K562 (cell line): ENCODE data around the gene POU2F3. TPM values are rescaled to one million over a fixed set of nuclear protein-coding genes. Genes with fewer than 3 reads are reported as not detected.

Source experiments
- ATAC-seq: fragments of 200-7000 bp; cut with Tn5 transposase; 3 replicates; pipeline ENCODE4 v1.9.1; 2020; ENCODE audit warnings: moderate library complexity
- BruUV-seq: library from RNA; stranded (reverse); fragments of 400-500 nt; replicated peaks from 2 replicates; lab custom pipeline; 2021; lab: Mats Ljungman, UMichigan
- CTCF ChIA-PET: fragments of 300-600 bp; formaldehyde crosslinking; extraction: SDS; loops from one replicate; lab custom pipeline; 2021; ENCODE audit warnings: low intra/inter-chr PET ratio; lab: Yijun Ruan, JAX
- POLR2A ChIA-PET: fragments of 300-600, 350-650 bp; sonication (Branson Sonifier 250); formaldehyde crosslinking; extraction: SDS; loops from one replicate; lab custom pipeline; 2021; ENCODE audit warnings: antibody characterized with exemption, inconsistent platforms; lab: Yijun Ruan, JAX
- DNase-seq, 4 experiments: peaks; one replicate each; pipeline versions ENCODE4 v3.0.0 to v3.0.0-alpha.2; 2011 to 2018; ENCODE audit warnings: low spot score in 3 of 4, mixed read lengths in 3 of 4; ENCODE audit errors: extremely low read depth in 1 of 4
- FAIRE-seq: peaks from 2 replicates; lab custom pipeline; 2011; peaks lifted over from hg19 to GRCh38; lab: Jason Lieb, UNC
- H2AFZ ChIP-seq: 2 replicates; pipeline ENCODE4 v1.6.0; 2011; ENCODE audit warnings: low read depth, low read length, control low read depth, inconsistent platforms
- H3K27ac ChIP-seq: fragments of 200-600 bp; 3 replicates; pipeline ENCODE4 v1.8.0; 2011; ENCODE audit warnings: low read depth, mild to moderate bottlenecking, control low read depth, inconsistent platforms, low read length, moderate library complexity, mixed read lengths; ENCODE audit errors: extremely low read depth
- H3K27me3 ChIP-seq, 2 experiments: fragments of 300-600 bp in 1 of 2; 2 replicates in 1 of 2; 3 replicates in 1 of 2; pipeline versions ENCODE4 v1.6.0 to v1.8.0; 2011; ENCODE audit warnings: inconsistent platforms in 2 of 2, low read length in 2 of 2, mild to moderate bottlenecking in 1 of 2, mixed read lengths in 1 of 2, moderate library complexity in 1 of 2; ENCODE audit not compliant: control insufficient read depth in 2 of 2, insufficient read depth in 2 of 2
- H3K36me3 ChIP-seq: fragments of 300-600 bp; 3 replicates; pipeline ENCODE4 v1.8.0; 2011; ENCODE audit warnings: mild to moderate bottlenecking, low read length, inconsistent platforms; ENCODE audit not compliant: control insufficient read depth, insufficient read depth
- H3K4me1 ChIP-seq, 2 experiments: fragments of 200-600 bp in 1 of 2; replicated peaks in 1 of 2; 2 replicates in 1 of 2; 3 replicates in 1 of 2; pipeline versions ENCODE4 v1.5.1 to v1.8.0; 2011; ENCODE audit warnings: inconsistent platforms in 2 of 2, low read length in 2 of 2, mild to moderate bottlenecking in 1 of 2, mixed read lengths in 1 of 2, moderate library complexity in 1 of 2; ENCODE audit not compliant: control insufficient read depth in 2 of 2, insufficient read depth in 2 of 2
- H3K4me2 ChIP-seq: 2 replicates; pipeline ENCODE4 v1.6.1; 2011; ENCODE audit warnings: low read length, control low read depth, inconsistent platforms, mixed read lengths; ENCODE audit not compliant: insufficient read depth
- H3K4me3 ChIP-seq: fragments of 200-600 bp; sonication (generic), shearing (Covaris generic); 2 replicates; pipeline ENCODE4 v1.5.1; 2016; ENCODE audit warnings: control low read depth, inconsistent platforms
- H3K79me2 ChIP-seq: fragments of 200-600 bp; 3 replicates; pipeline ENCODE4 v1.8.0; 2011; ENCODE audit warnings: low read length, inconsistent platforms; ENCODE audit not compliant: control insufficient read depth, insufficient read depth
- H3K9ac ChIP-seq, 2 experiments: 2 replicates each; pipeline versions ENCODE4 v1.6.0 to v1.6.1; 2011; ENCODE audit warnings: low read depth in 2 of 2, low read length in 2 of 2, control low read depth in 1 of 2, inconsistent platforms in 1 of 2, mild to moderate bottlenecking in 1 of 2, mixed read lengths in 1 of 2; ENCODE audit not compliant: insufficient read depth in 1 of 2
- H3K9me1 ChIP-seq: one replicate; pipeline ENCODE4 v1.6.0; 2011; ENCODE audit warnings: inconsistent platforms, mild to moderate bottlenecking, low read length, moderate library complexity; ENCODE audit not compliant: control insufficient read depth, insufficient read depth
- H3K9me3 ChIP-seq: replicated peaks from 2 replicates; pipeline ENCODE4 v1.5.1; 2011; ENCODE audit warnings: low read depth, low read length, inconsistent platforms; ENCODE audit not compliant: control insufficient read depth, insufficient read depth
- H4K20me1 ChIP-seq: replicated peaks from 2 replicates; pipeline ENCODE4 v1.6.1; 2011; ENCODE audit warnings: low read length, inconsistent platforms, mixed read lengths; ENCODE audit not compliant: control insufficient read depth, insufficient read depth
- CCAR2 ChIP-seq: fragments of 200-400 bp; formaldehyde crosslinking; IDR thresholded peaks from 2 replicates; pipeline ENCODE4 v1.6.1; 2017; ENCODE audit warnings: mild to moderate bottlenecking, low read depth, low read length
- CTCFL ChIP-seq: IDR thresholded peaks from 2 replicates; pipeline ENCODE4 v1.6.1; 2011; ENCODE audit warnings: borderline replicate concordance, low read depth, mild to moderate bottlenecking, moderate library complexity, low read length; ENCODE audit not compliant: insufficient read depth, poor library complexity, severe bottlenecking
- GMEB1 ChIP-seq: fragments of 250-450 bp; sonication (Bioruptor Pico); IDR thresholded peaks from 2 replicates; pipeline ENCODE4 v1.4.0; 2020; ENCODE audit warnings: mild to moderate bottlenecking
- MTA1 ChIP-seq: fragments of 450-650 bp; IDR thresholded peaks from 2 replicates; pipeline ENCODE4 v1.6.1; 2017; ENCODE audit warnings: borderline replicate concordance
- SFPQ ChIP-seq: fragments of 200-400 bp; formaldehyde crosslinking; IDR thresholded peaks from 2 replicates; pipeline ENCODE4 v1.6.1; 2017; ENCODE audit warnings: mild to moderate bottlenecking, low read depth, low read length, moderate library complexity
- YBX1 ChIP-seq: fragments of 450-650 bp; IDR thresholded peaks from 2 replicates; pipeline ENCODE4 v1.7.1; 2016; ENCODE audit warnings: mild to moderate bottlenecking
- WGBS: fragments of 100-300 bp; shearing (Covaris generic); methylation state at CpG from one replicate; pipeline ENCODE4 v1.1.6; 2016; ENCODE audit warnings: low coverage, mixed read lengths; ENCODE audit not compliant: insufficient coverage; ENCODE audit errors: missing lambda C conversion rate; 5-methylcytosine and 5-hydroxymethylcytosine counted together
- in situ Hi-C: fragments of 300-500 bp; cut with MboI; formaldehyde crosslinking; loops from 4 replicates; pipeline ENCODE4 v1.15.0; 2018; ENCODE audit warnings: inconsistent platforms, mixed read lengths
- intact Hi-C: fragments of 100-400 bp; cut with micrococcal nuclease; formaldehyde crosslinking; loops from 2 replicates; pipeline ENCODE4 v1.14.2; 2022
- polyA plus RNA-seq, 8 experiments: library from polyadenylated mRNA; depleted of rRNA in 4 of 8; stranded (reverse) in 5 of 8; unstranded in 3 of 8; fragments of >200 nt; fragmentation: Nextera tagmentation in 2 of 8; fragmentation: Illumina TruSeq in 1 of 8; extraction: Ambion mirVana in 2 of 8; extraction: Trizol in 1 of 8; gene quantifications; 2 replicates each; pipeline versions ENCODE4 v1.2.1 to v1.2.3, GENCODE V29; 2011 to 2014; ENCODE audit warnings: inconsistent platforms in 1 of 8, missing spikeins in 1 of 8
- total RNA-seq, 7 experiments: library from RNA; depleted of rRNA in 6 of 7; stranded (reverse); fragments of >200 nt in 6 of 7; fragmentation: Illumina TruSeq in 2 of 7; extraction: Trizol in 2 of 7; gene quantifications; 2 replicates each; pipeline versions ENCODE4 v1.2.1 to v1.2.3, GENCODE V29; 2011 to 2021; ENCODE audit warnings: low replicate concordance in 1 of 7
- TF ChIP-seq, protein P1 (sequence below): fragments of 250-450 bp; sonication (Bioruptor Pico); IDR thresholded peaks from 2 replicates; pipeline ENCODE4 v1.4.0; 2020

POU2F3 gene
- total and polyA plus RNA-seq, 9 of the 15 experiments (the other 6 are each of a cell fraction or from before 2014, with no cell fraction given), result not detected

- peak; percentile 14 for TF ChIP-seq CTCFL
- TF ChIP-seq GMEB1 (CRISPR knock-in tag), result no peak
Measured at GRCh38 chr11:120306519-120307242, 66.7 kb downstream of the POU2F3 start (continued).

GRCh38 chr11:120307476-120307875, 67.5 kb downstream of the POU2F3 start:
- POLR2A ChIA-PET, result interaction anchor here (2.3 kb wide), 1 partner anchor 70 kb away, joined by 7 read pairs; no protein-coding TSS in a partner anchor
- WGBS, result 13% methylated on average over 9 of the region's 11 CpGs
- in situ Hi-C loops (loop anchor here (5.0 kb wide), 1 partner anchor 70 kb away; no protein-coding TSS in a partner anchor), intact Hi-C loops (loop anchor here (10.0 kb wide), 1 partner anchor 643 kb away; no protein-coding TSS in a partner anchor)
- no peak overlapping the region for H2AFZ ChIP-seq
- no peak for DNase-seq
- no peak overlapping the region for H3K4me2 ChIP-seq
- CTCF ChIA-PET, result no interaction called here
- no peaks in the 10 kb centered on the region for H3K9me3 ChIP-seq
- peaks cover 20% of the 10 kb centered on the region; the same call in 1 of the 2 replicates for H4K20me1 ChIP-seq
- H3K9me1 ChIP-seq, result no peaks in the 10 kb centered on the region
- H3K4me1 ChIP-seq, result no peaks in the 10 kb centered on the region; a peak in 2 of 5 replicates
- FAIRE-seq, result no peak
- BruUV-seq, result no TSS peak
- H3K36me3 ChIP-seq, result no peaks in the 10 kb centered on the region
- no peaks in the 10 kb centered on the region for H3K79me2 ChIP-seq
- H3K27ac ChIP-seq, result no peak overlapping the region
- no peak overlapping the region for H3K4me3 ChIP-seq
- no peak for ATAC-seq
- H3K27me3 ChIP-seq, result peaks cover 15 to 51% of the 10 kb centered on the region in 2 experiments; a peak in 4 of 5 replicates
- H3K9ac ChIP-seq, result no peak overlapping the region
- TF ChIP-seq YBX1 (no peak), SFPQ (no peak), MTA1 (no peak), CCAR2 (no peak)
- TF ChIP-seq, protein P1, sequence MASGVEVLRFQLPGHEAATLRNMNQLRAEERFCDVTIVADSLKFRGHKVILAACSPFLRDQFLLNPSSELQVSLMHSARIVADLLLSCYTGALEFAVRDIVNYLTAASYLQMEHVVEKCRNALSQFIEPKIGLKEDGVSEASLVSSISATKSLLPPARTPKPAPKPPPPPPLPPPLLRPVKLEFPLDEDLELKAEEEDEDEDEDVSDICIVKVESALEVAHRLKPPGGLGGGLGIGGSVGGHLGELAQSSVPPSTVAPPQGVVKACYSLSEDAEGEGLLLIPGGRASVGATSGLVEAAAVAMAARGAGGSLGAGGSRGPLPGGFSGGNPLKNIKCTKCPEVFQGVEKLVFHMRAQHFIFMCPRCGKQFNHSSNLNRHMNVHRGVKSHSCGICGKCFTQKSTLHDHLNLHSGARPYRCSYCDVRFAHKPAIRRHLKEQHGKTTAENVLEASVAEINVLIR (CRISPR knock-in tag), result no peak
